H1 (cell line): ENCODE data around the gene ARHGEF10L. TPM values are rescaled to one million over a fixed set of nuclear protein-coding genes. Genes with fewer than 3 reads are reported as not detected.

Experiments used
- BCL11A ChIP-seq, 2 experiments: IDR thresholded peaks; one replicate each; pipeline ENCODE4 v1.6.1; 2011; ENCODE audit warnings: low read depth in 2 of 2, low read length in 2 of 2, mild to moderate bottlenecking in 2 of 2
- KDM1A ChIP-seq: fragments of 200-600, 300-600 bp; sonication (generic); IDR thresholded peaks from 2 replicates; pipeline ENCODE4 v1.7.1; 2016; ENCODE audit warnings: mild to moderate bottlenecking, low read length, borderline replicate concordance
- RBBP5 ChIP-seq: IDR thresholded peaks from 2 replicates; pipeline ENCODE4 v1.7.1; 2012; ENCODE audit warnings: low read depth, mild to moderate bottlenecking, inconsistent platforms, low read length, moderate library complexity, borderline replicate concordance
- RFX5 ChIP-seq: IDR thresholded peaks from 2 replicates; pipeline ENCODE4 v1.6.1; 2011; ENCODE audit warnings: low read depth, low read length, improper control_type of control experiment, borderline replicate concordance
- RXRA ChIP-seq: IDR thresholded peaks from 2 replicates; pipeline ENCODE4 v1.6.1; 2011; ENCODE audit warnings: low read depth, mild to moderate bottlenecking, low read length, moderate library complexity; ENCODE audit not compliant: insufficient read depth
- polyA plus RNA-seq, 7 experiments: library from polyadenylated mRNA; depleted of rRNA in 3 of 7; stranded (reverse) in 5 of 7; unstranded in 2 of 7; fragments of >200 nt in 5 of 7; fragments of 200-250 nt in 2 of 7; gene quantifications; 1 replicate in 5 of 7; 2 replicates in 1 of 7; 4 replicates in 1 of 7; pipeline versions ENCODE4 v1.2.1 to v1.2.3, GENCODE V29; 2011 to 2013; ENCODE audit warnings: missing spikeins in 2 of 7, mixed read lengths in 2 of 7
- total RNA-seq: library from RNA; stranded (reverse); fragmentation: NEBNext Ultra II Directional; extraction: Animal tissue kit (Norgen Biotek cat#: 25700); gene quantifications from 2 replicates; pipeline ENCODE4 v1.2.1, GENCODE V29; 2021
- TF ChIP-seq, protein P1 (sequence below), 3 experiments: IDR thresholded peaks; 1 replicate in 2 of 3; 2 replicates in 1 of 3; pipeline versions ENCODE4 v1.5.1 to v1.6.1; 2011; ENCODE audit warnings: low read length in 3 of 3, mild to moderate bottlenecking in 3 of 3, inconsistent platforms in 2 of 3, low read depth in 1 of 3, moderate library complexity in 1 of 3; ENCODE audit not compliant: insufficient read depth in 1 of 3; ENCODE audit errors: control extremely low read depth in 1 of 3

Gene ARHGEF10L
- total and polyA plus RNA-seq, 2 of the 8 experiments (the other 6 are each of a cell fraction or from before 2014, with no cell fraction given): 33.6 to 39.6 TPM

DNA sequence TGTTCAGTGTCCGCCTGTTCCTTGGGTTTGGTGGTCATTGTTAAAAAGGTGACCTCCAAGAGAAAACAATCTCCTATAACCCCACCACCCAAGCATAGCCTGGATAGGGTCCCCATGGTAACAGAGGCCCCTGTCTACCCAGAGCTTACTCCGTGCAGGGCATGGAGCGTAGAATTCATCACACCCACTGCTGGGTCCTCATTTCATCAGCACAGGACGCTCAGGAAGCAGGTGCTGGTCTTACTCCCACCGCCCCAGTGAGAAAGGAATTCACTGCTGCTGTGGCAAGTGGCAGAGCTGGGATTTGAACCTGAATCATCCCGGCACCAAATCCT lies 37.0 kb downstream of the ARHGEF10L start (continued):
- TF ChIP-seq, protein P1, sequence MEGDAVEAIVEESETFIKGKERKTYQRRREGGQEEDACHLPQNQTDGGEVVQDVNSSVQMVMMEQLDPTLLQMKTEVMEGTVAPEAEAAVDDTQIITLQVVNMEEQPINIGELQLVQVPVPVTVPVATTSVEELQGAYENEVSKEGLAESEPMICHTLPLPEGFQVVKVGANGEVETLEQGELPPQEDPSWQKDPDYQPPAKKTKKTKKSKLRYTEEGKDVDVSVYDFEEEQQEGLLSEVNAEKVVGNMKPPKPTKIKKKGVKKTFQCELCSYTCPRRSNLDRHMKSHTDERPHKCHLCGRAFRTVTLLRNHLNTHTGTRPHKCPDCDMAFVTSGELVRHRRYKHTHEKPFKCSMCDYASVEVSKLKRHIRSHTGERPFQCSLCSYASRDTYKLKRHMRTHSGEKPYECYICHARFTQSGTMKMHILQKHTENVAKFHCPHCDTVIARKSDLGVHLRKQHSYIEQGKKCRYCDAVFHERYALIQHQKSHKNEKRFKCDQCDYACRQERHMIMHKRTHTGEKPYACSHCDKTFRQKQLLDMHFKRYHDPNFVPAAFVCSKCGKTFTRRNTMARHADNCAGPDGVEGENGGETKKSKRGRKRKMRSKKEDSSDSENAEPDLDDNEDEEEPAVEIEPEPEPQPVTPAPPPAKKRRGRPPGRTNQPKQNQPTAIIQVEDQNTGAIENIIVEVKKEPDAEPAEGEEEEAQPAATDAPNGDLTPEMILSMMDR (IDR thresholded peaks at IDR 0.05; ENCODE audit: control extremely low read depth in 1 of 3, insufficient read depth in 1 of 3, low read depth in 1 of 3, low read length in 3 of 3): no peak
- TF ChIP-seq RXRA (no peak), RBBP5 (no peak), RFX5 (no peak), KDM1A (no peak), BCL11A (IDR thresholded peaks at IDR 0.05; ENCODE audit: low read depth in 2 of 2, low read length in 2 of 2) (no peak)
